ENCODE measurements around the gene PPP1R9A. TPM values are rescaled to one million over a fixed set of nuclear protein-coding genes. Genes with fewer than 3 reads are reported as not detected.

Gene PPP1R9A
- total RNA-seq, 1 experiment from 2014 or later, result not detected

GRCh38 chr7:95056901-95057300, 149.5 kb downstream of the PPP1R9A start:
- H3K9me2 ChIP-seq (replicated peaks; ENCODE audit: insufficient read depth, low read length), result no peaks in the 10 kb centered on the region
- H3K27me3 ChIP-seq (ENCODE audit: low read length), result no peaks in the 10 kb centered on the region; the same call in 1 of the 2 replicates
- no peak overlapping the region for H3K27ac ChIP-seq (ENCODE audit: low read length)
- no peak for DNase-seq
- H2AFZ ChIP-seq (ENCODE audit: low read length), result no peak overlapping the region
- H4K20me1 ChIP-seq (ENCODE audit: insufficient read depth, low read depth, low read length), result no peaks in the 10 kb centered on the region
- H3K36me3 ChIP-seq (ENCODE audit: insufficient read depth, low read length), result no peaks in the 10 kb centered on the region
- no peak overlapping the region for H3K9ac ChIP-seq (ENCODE audit: low read length)
- no peaks in the 10 kb centered on the region for H3K9me3 ChIP-seq (ENCODE audit: low read length)
- H3K4me1 ChIP-seq (ENCODE audit: low read length), result no peaks in the 10 kb centered on the region
- no peak overlapping the region for H3K4me2 ChIP-seq (ENCODE audit: low read depth, low read length, poor library complexity, severe bottlenecking)
- H3K79me2 ChIP-seq (ENCODE audit: low read length), result no peaks in the 10 kb centered on the region
- no peak overlapping the region for H3K4me3 ChIP-seq (ENCODE audit: low read length)

- DNase-seq, result no peak
- no peaks in the 10 kb centered on the region for H3K4me1 ChIP-seq (ENCODE audit: low read length)
- no peaks in the 10 kb centered on the region; the same call in 1 of the 2 replicates for H3K27me3 ChIP-seq (ENCODE audit: low read length)
- no peaks in the 10 kb centered on the region for H3K9me2 ChIP-seq (replicated peaks; ENCODE audit: insufficient read depth, low read length)
- no peak overlapping the region for H2AFZ ChIP-seq (ENCODE audit: low read length)
- no peak overlapping the region for H3K4me3 ChIP-seq (ENCODE audit: low read length)
- no peaks in the 10 kb centered on the region for H3K79me2 ChIP-seq (ENCODE audit: low read length)
- H3K9me3 ChIP-seq (ENCODE audit: low read length), result no peaks in the 10 kb centered on the region
- no peak overlapping the region for H3K9ac ChIP-seq (ENCODE audit: low read length)
- H3K36me3 ChIP-seq (ENCODE audit: insufficient read depth, low read length), result no peaks in the 10 kb centered on the region
- H3K27ac ChIP-seq (ENCODE audit: low read length), result no peak overlapping the region
- no peak overlapping the region for H3K4me2 ChIP-seq (ENCODE audit: low read depth, low read length, poor library complexity, severe bottlenecking)
- no peaks in the 10 kb centered on the region for H4K20me1 ChIP-seq (ENCODE audit: insufficient read depth, low read depth, low read length)
Measured at GRCh38 chr7:95059842-95060313, 152.5 kb downstream of the PPP1R9A start.

GRCh38 chr7:95062901-95063300, 155.5 kb downstream of the PPP1R9A start:
- Histone ChIP-seq H4K20me1 (ENCODE audit: insufficient read depth, low read depth, low read length) (no peaks in the 10 kb centered on the region), H3K79me2 (ENCODE audit: low read length) (no peaks in the 10 kb centered on the region)

GRCh38 chr7:95066737-95067530, 159.5 kb downstream of the PPP1R9A start:
- Histone ChIP-seq H2AFZ (ENCODE audit: low read length) (no peak overlapping the region), H4K20me1 (ENCODE audit: insufficient read depth, low read depth, low read length) (no peaks in the 10 kb centered on the region), H3K4me2 (ENCODE audit: low read depth, low read length, poor library complexity, severe bottlenecking) (no peak overlapping the region), H3K9ac (ENCODE audit: low read length) (no peak overlapping the region), H3K9me2 (replicated peaks; ENCODE audit: insufficient read depth, low read length) (no peaks in the 10 kb centered on the region), H3K27me3 (ENCODE audit: low read length) (no peaks in the 10 kb centered on the region), H3K27ac (ENCODE audit: low read length) (no peak overlapping the region), H3K4me1 (ENCODE audit: low read length) (peaks cover 4% of the 10 kb centered on the region), H3K36me3 (ENCODE audit: insufficient read depth, low read length) (no peaks in the 10 kb centered on the region), H3K4me3 (ENCODE audit: low read length) (no peak overlapping the region), H3K9me3 (ENCODE audit: low read length) (no peaks in the 10 kb centered on the region), H3K79me2 (ENCODE audit: low read length) (no peaks in the 10 kb centered on the region)
- DNase-seq, result no peak

More at GRCh38 chr7:95062901-95063300, 155.5 kb downstream of the PPP1R9A start:
- no peak overlapping the region for H3K27ac ChIP-seq (ENCODE audit: low read length)
- no peaks in the 10 kb centered on the region for H3K4me1 ChIP-seq (ENCODE audit: low read length)
- H3K27me3 ChIP-seq (ENCODE audit: low read length), result no peaks in the 10 kb centered on the region; the same call in 1 of the 2 replicates
- no peaks in the 10 kb centered on the region for H3K9me3 ChIP-seq (ENCODE audit: low read length)
- no peak overlapping the region for H2AFZ ChIP-seq (ENCODE audit: low read length)
- no peak overlapping the region for H3K4me2 ChIP-seq (ENCODE audit: low read depth, low read length, poor library complexity, severe bottlenecking)
- H3K36me3 ChIP-seq (ENCODE audit: insufficient read depth, low read length), result no peaks in the 10 kb centered on the region
- H3K9ac ChIP-seq (ENCODE audit: low read length), result no peak overlapping the region
- DNase-seq, result no peak
- no peak overlapping the region for H3K4me3 ChIP-seq (ENCODE audit: low read length)
- H3K9me2 ChIP-seq (replicated peaks; ENCODE audit: insufficient read depth, low read length), result no peaks in the 10 kb centered on the region

GRCh38 chr7:95088536-95089215, 181.3 kb downstream of the PPP1R9A start:
- Histone ChIP-seq H3K4me2 (ENCODE audit: low read depth, low read length, poor library complexity, severe bottlenecking) (no peak overlapping the region), H4K20me1 (ENCODE audit: insufficient read depth, low read depth, low read length) (no peaks in the 10 kb centered on the region), H3K9me2 (replicated peaks; ENCODE audit: insufficient read depth, low read length) (no peaks in the 10 kb centered on the region), H3K9ac (ENCODE audit: low read length) (no peak overlapping the region), H3K4me3 (ENCODE audit: low read length) (no peak overlapping the region), H3K4me1 (ENCODE audit: low read length) (no peaks in the 10 kb centered on the region), H3K9me3 (ENCODE audit: low read length) (no peaks in the 10 kb centered on the region), H3K36me3 (ENCODE audit: insufficient read depth, low read length) (no peaks in the 10 kb centered on the region), H3K27me3 (ENCODE audit: low read length) (no peaks in the 10 kb centered on the region), H3K79me2 (ENCODE audit: low read length) (no peaks in the 10 kb centered on the region), H2AFZ (ENCODE audit: low read length) (no peak overlapping the region), H3K27ac (ENCODE audit: low read length) (no peak overlapping the region)
- no peak for DNase-seq

GRCh38 chr7:95089414-95090315, 182.3 kb downstream of the PPP1R9A start:
- no peaks in the 10 kb centered on the region for H3K9me3 ChIP-seq (ENCODE audit: low read length)
- H3K4me1 ChIP-seq (ENCODE audit: low read length), result no peaks in the 10 kb centered on the region
- H3K36me3 ChIP-seq (ENCODE audit: insufficient read depth, low read length), result no peaks in the 10 kb centered on the region
- H3K27ac ChIP-seq (ENCODE audit: low read length), result no peak overlapping the region
- H3K9me2 ChIP-seq (replicated peaks; ENCODE audit: insufficient read depth, low read length), result no peaks in the 10 kb centered on the region
- no peaks in the 10 kb centered on the region for H3K27me3 ChIP-seq (ENCODE audit: low read length)
- no peaks in the 10 kb centered on the region for H3K79me2 ChIP-seq (ENCODE audit: low read length)
- H2AFZ ChIP-seq (ENCODE audit: low read length), result no peak overlapping the region
- no peaks in the 10 kb centered on the region for H4K20me1 ChIP-seq (ENCODE audit: insufficient read depth, low read depth, low read length)
- H3K4me3 ChIP-seq (ENCODE audit: low read length), result no peak overlapping the region
- no peak overlapping the region for H3K9ac ChIP-seq (ENCODE audit: low read length)
- no peak overlapping the region for H3K4me2 ChIP-seq (ENCODE audit: low read depth, low read length, poor library complexity, severe bottlenecking)
- no peak for DNase-seq

GRCh38 chr7:95092324-95092723, 184.9 kb downstream of the PPP1R9A start:
- H3K27me3 ChIP-seq (ENCODE audit: low read length), result no peaks in the 10 kb centered on the region
- H3K9me2 ChIP-seq (replicated peaks; ENCODE audit: insufficient read depth, low read length), result no peaks in the 10 kb centered on the region
- H3K79me2 ChIP-seq (ENCODE audit: low read length), result no peaks in the 10 kb centered on the region
- H3K9me3 ChIP-seq (ENCODE audit: low read length), result no peaks in the 10 kb centered on the region
- H3K4me3 ChIP-seq (ENCODE audit: low read length), result no peak overlapping the region
- H2AFZ ChIP-seq (ENCODE audit: low read length), result no peak overlapping the region
- no peak overlapping the region for H3K27ac ChIP-seq (ENCODE audit: low read length)
- no peak for DNase-seq
- H3K36me3 ChIP-seq (ENCODE audit: insufficient read depth, low read length), result no peaks in the 10 kb centered on the region
- no peak overlapping the region for H3K9ac ChIP-seq (ENCODE audit: low read length)
- H4K20me1 ChIP-seq (ENCODE audit: insufficient read depth, low read depth, low read length), result no peaks in the 10 kb centered on the region
- no peaks in the 10 kb centered on the region for H3K4me1 ChIP-seq (ENCODE audit: low read length)
- H3K4me2 ChIP-seq (ENCODE audit: low read depth, low read length, poor library complexity, severe bottlenecking), result no peak overlapping the region
